PC-3 (cell line): Measurements from ENCODE around the gene GMEB2. TPM values are rescaled to one million over a fixed set of nuclear protein-coding genes. Genes with fewer than 3 reads are reported as not detected.
"Not testable (repeated sequence)": the region's sequence is repeated elsewhere in the genome, so short reads cannot be mapped to it uniquely, and the experiment has no call there.

Experiments used
- ATAC-seq: fragments of 200-7000 bp; cut with Tn5 transposase; 2 replicates; pipeline ENCODE4 v1.9.1; 2020; ENCODE audit warnings: mild to moderate bottlenecking, moderate library complexity
- BruUV-seq: library from RNA; stranded (reverse); fragments of 400-500 nt; replicated peaks from 2 replicates; lab custom pipeline; 2021; lab: Mats Ljungman, UMichigan
- CTCF ChIA-PET: fragments of 300-600 bp; sonication (Branson Sonifier 250); formaldehyde crosslinking; loops from one replicate; lab custom pipeline; 2022; ENCODE audit warnings: antibody characterized with exemption; lab: Charles Lee
- POLR2A ChIA-PET: fragments of 300-600 bp; sonication (Branson Sonifier 250); formaldehyde crosslinking; loops from one replicate; lab custom pipeline; 2022; ENCODE audit warnings: antibody characterized with exemption; ENCODE audit not compliant: unreplicated experiment; lab: Charles Lee
- DNase-seq: peaks from one replicate; pipeline ENCODE4 v3.0.0-alpha.2; 2015
- H2AFZ ChIP-seq: fragments of 300-600 bp; sonication (generic); 2 replicates; pipeline ENCODE4 v1.6.0; 2016; ENCODE audit warnings: antibody characterized with exemption, low read length
- H3F3A ChIP-seq: fragments of 300-600 bp; sonication (generic); one replicate; pipeline ENCODE4 v1.6.0; 2017; ENCODE audit warnings: antibody characterized with exemption, low read length, control low read depth, mild to moderate bottlenecking; ENCODE audit not compliant: unreplicated experiment
- H3K27ac ChIP-seq: fragments of 300-600 bp; sonication (generic); 2 replicates; pipeline ENCODE4 v1.5.1; 2016; ENCODE audit warnings: mild to moderate bottlenecking, low read length
- H3K27me3 ChIP-seq: fragments of 300-600 bp; sonication (generic); 2 replicates; pipeline ENCODE4 v1.6.1; 2016; ENCODE audit warnings: low read length, mixed read lengths
- H3K36me3 ChIP-seq: fragments of 300-600 bp; sonication (generic); 2 replicates; pipeline ENCODE4 v1.6.1; 2016; ENCODE audit warnings: low read depth, mixed run types, low read length, mixed read lengths
- H3K4me1 ChIP-seq: fragments of 300-600 bp; sonication (generic); 2 replicates; pipeline ENCODE4 v1.5.1; 2016; ENCODE audit warnings: low read length; ENCODE audit not compliant: insufficient read depth
- H3K4me2 ChIP-seq: fragments of 300-600 bp; sonication (generic); 2 replicates; pipeline ENCODE4 v1.6.0; 2016; ENCODE audit warnings: low read length
- H3K4me3 ChIP-seq: fragments of 300-600 bp; sonication (generic); 2 replicates; pipeline ENCODE4 v1.5.1; 2016; ENCODE audit warnings: mild to moderate bottlenecking, low read length, mixed read lengths
- H3K79me2 ChIP-seq: fragments of 300-600 bp; sonication (generic); 2 replicates; pipeline ENCODE4 v1.6.1; 2017; ENCODE audit warnings: low read length, mixed read lengths
- H3K9ac ChIP-seq: fragments of 300-600 bp; sonication (generic); 2 replicates; pipeline ENCODE4 v1.6.0; 2016; ENCODE audit warnings: mild to moderate bottlenecking, low read length
- H3K9me2 ChIP-seq: fragments of 300-600 bp; sonication (generic); replicated peaks from 2 replicates; pipeline ENCODE4 v1.6.1; 2016; ENCODE audit warnings: mixed run types, low read length, mixed read lengths
- H3K9me3 ChIP-seq: fragments of 300-600 bp; sonication (generic); 2 replicates; pipeline ENCODE4 v1.6.1; 2016; ENCODE audit warnings: low read length, mixed read lengths
- H4K20me1 ChIP-seq: fragments of 300-600 bp; sonication (generic); 2 replicates; pipeline ENCODE4 v1.6.1; 2016; ENCODE audit warnings: low read length, mixed read lengths
- EZH2 ChIP-seq: fragments of 300-600 bp; sonication (generic); IDR thresholded peaks from one replicate; pipeline ENCODE4 v1.6.1; 2017; ENCODE audit warnings: antibody characterized with exemption, mild to moderate bottlenecking, low read length; ENCODE audit not compliant: unreplicated experiment
- EZH2phosphoT487 ChIP-seq: fragments of 300-600 bp; sonication (generic); IDR thresholded peaks from 2 replicates; pipeline ENCODE4 v1.6.1; 2018; ENCODE audit warnings: mild to moderate bottlenecking, antibody characterized with exemption, low read length, borderline replicate concordance
- intact Hi-C: fragments of 100-400 bp; cut with micrococcal nuclease; formaldehyde crosslinking; loops from 2 replicates; pipeline ENCODE4 v1.9.0; 2023
- total RNA-seq: library from RNA; depleted of rRNA; stranded (reverse); fragments of >200 nt; gene quantifications from 2 replicates; pipeline ENCODE4 v1.2.3, GENCODE V29; 2014
- TF ChIP-seq, protein P1 (sequence below): fragments of 300-600 bp; sonication (generic); conservative IDR thresholded peaks from 2 replicates; pipeline ENCODE4 v1.5.1; 2017; ENCODE audit warnings: antibody characterized with exemption, low read depth, mild to moderate bottlenecking, low read length

GMEB2 gene
- total RNA-seq, 1 experiment from 2014 or later: 13.7 TPM

DNA sequence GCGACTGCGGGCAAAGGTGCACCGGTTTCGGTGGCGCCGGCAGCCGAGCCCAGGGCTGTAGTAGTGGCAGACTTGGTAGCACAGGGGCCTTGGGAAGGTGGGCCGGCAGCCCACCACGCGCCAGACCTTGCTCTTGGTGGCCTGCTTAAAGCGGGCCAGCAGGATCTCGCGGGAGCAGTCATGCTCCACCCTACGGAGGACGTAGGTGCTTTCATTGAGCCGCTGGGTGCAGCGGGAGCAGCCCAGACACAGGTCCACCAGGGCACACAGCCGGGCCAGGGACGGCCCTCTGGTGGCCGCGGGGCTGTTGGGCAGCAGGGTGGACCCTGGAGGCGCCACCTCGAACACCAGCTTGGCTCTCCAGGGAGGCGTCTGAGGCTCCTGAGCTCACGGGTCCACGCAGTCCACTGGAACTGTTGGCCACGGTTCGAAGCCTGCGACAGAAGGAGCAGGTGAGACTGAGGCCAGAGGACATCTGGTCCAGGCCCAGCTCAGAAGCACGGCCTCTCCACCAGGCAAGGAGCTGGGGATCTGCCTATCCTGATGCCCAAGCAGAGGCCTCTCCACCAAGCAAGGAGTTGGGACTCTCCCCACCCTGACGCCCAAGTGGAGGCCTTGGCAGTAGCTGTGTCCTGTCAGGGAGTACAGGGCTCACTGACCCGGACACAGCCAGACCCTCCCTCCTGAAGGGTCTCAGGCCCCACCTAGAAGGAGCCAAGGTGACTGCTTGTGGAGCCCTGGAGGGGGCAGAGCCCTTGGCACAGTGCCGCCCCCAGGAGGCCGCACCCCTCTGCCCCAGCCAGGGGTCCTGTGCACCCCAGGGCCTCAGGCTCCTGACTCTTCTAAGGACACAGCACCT is 53.9 kb downstream of the GMEB2 start:
- H2AFZ ChIP-seq: no peak overlapping the region
- H3K9me3 ChIP-seq: no peaks in the 10 kb centered on the region
- CTCF ChIA-PET: interaction anchor here (1.6 kb wide), 1 partner anchor 35 kb away, joined by 6 read pairs; no protein-coding TSS in a partner anchor
- intact Hi-C loops: no loop called here
- no peak overlapping the region for H3K27ac ChIP-seq
- H3K4me2 ChIP-seq: peak overlapping the region; percentile 93
- H3K9ac ChIP-seq: peak overlapping the region; percentile 68
- POLR2A ChIA-PET: interaction anchor here (0.6 to 1.5 kb wide), 2 partner anchors 69 to 323 kb away, joined by 5 to 15 read pairs; no protein-coding TSS in a partner anchor
- peak; percentile 13 for DNase-seq
- no peaks in the 10 kb centered on the region for H4K20me1 ChIP-seq
- no peaks in the 10 kb centered on the region for H3K36me3 ChIP-seq
- no peak for TF ChIP-seq EZH2phosphoT487
- TF ChIP-seq, protein P1, sequence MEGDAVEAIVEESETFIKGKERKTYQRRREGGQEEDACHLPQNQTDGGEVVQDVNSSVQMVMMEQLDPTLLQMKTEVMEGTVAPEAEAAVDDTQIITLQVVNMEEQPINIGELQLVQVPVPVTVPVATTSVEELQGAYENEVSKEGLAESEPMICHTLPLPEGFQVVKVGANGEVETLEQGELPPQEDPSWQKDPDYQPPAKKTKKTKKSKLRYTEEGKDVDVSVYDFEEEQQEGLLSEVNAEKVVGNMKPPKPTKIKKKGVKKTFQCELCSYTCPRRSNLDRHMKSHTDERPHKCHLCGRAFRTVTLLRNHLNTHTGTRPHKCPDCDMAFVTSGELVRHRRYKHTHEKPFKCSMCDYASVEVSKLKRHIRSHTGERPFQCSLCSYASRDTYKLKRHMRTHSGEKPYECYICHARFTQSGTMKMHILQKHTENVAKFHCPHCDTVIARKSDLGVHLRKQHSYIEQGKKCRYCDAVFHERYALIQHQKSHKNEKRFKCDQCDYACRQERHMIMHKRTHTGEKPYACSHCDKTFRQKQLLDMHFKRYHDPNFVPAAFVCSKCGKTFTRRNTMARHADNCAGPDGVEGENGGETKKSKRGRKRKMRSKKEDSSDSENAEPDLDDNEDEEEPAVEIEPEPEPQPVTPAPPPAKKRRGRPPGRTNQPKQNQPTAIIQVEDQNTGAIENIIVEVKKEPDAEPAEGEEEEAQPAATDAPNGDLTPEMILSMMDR: peak; percentile 38
- H3K9me2 ChIP-seq: no peaks in the 10 kb centered on the region
- peaks cover 18% of the 10 kb centered on the region for H3K4me1 ChIP-seq
- no peaks in the 10 kb centered on the region for H3K27me3 ChIP-seq
- H3F3A ChIP-seq: no peaks in the 10 kb centered on the region
- BruUV-seq: no TSS peak
- H3K79me2 ChIP-seq: peaks cover 12% of the 10 kb centered on the region
- H3K4me3 ChIP-seq: peak overlapping the region; percentile 77
- ATAC-seq: peak; percentile 6; the same call in 1 of the 2 replicates

DNA sequence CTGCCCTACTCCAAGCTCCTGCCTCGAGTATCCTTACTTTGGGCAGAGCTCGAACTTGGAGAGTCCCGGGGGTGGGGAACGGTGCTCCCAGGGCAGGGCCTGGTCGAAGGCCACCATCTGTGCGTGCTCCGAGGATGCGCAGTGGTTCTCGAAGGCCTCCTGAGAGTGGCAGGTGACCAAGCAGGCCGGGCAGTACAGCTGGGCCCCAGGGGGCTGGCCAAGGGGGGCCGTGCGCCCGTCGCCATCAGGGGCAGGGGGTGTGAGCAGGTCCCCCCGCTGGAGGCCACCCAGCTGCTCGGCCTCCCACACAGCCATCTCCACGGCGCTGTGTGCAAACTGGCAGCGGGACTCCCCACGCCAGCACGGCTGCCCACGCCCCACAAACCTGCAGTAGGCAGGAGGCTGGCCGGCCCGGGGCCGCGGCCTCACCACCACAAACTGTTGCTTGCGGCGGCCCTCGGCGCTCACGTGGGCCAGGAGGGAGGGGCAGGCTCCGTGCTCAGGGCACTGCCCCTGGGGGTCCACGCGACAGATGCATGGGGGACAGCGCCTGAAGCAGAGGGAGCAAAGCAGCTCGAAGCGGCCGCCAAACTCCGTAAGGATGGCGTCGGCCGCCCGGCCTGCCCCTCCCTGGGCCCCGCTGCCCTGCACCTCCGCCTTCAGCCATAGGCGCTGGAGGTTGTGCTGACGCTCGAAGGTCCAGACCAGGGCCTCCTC is 54.7 kb downstream of the GMEB2 start:
- H3K4me3 ChIP-seq: no peak overlapping the region
- H2AFZ ChIP-seq: no peak overlapping the region
- no peaks in the 10 kb centered on the region for H3K36me3 ChIP-seq
- H3K4me2 ChIP-seq: no peak overlapping the region
- H3K9ac ChIP-seq: no peak overlapping the region
- H3K9me2 ChIP-seq: no peaks in the 10 kb centered on the region
- TF ChIP-seq EZH2: no peak
- TF ChIP-seq, protein P1: no peak
- no peak for TF ChIP-seq EZH2phosphoT487
- DNase-seq (no peak), ATAC-seq (no peak)
- H3K9me3 ChIP-seq: no peaks in the 10 kb centered on the region
- CTCF ChIA-PET: no interaction called here
- no peak overlapping the region for H3K27ac ChIP-seq
- H3F3A ChIP-seq: no peaks in the 10 kb centered on the region
- H4K20me1 ChIP-seq: no peaks in the 10 kb centered on the region
- BruUV-seq: no TSS peak
- peaks cover 12% of the 10 kb centered on the region for H3K79me2 ChIP-seq
- POLR2A ChIA-PET: interaction anchor here (0.6 kb wide), 1 partner anchor 324 kb away, joined by 5 read pairs; no protein-coding TSS in a partner anchor
- intact Hi-C loops: no loop called here
- peaks cover 18% of the 10 kb centered on the region for H3K4me1 ChIP-seq
- H3K27me3 ChIP-seq: no peaks in the 10 kb centered on the region

DNA sequence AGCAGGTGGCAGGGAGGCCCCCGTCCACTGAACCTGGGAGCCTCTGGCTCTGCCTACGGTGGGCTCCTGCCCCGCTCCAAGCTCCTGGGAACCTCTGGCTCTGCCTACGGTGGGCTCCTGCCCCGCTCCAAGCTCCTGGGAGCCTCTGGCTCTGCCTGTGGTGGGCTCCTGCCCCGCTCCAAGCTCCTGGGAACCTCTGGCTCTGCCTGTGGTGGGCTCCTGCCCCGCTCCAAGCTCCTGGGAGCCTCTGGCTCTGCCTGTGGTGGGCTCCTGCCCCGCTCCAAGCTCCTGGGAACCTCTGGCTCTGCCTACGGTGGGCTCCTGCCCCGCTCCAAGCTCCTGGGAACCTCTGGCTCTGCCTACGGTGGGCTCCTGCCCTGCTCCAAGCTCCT is 55.8 kb downstream of the GMEB2 start:
- H3K4me3 ChIP-seq, H3K4me2 ChIP-seq, H4K20me1 ChIP-seq, H3K9me3 ChIP-seq, H2AFZ ChIP-seq, CTCF ChIA-PET, H3K27me3 ChIP-seq, H3K27ac ChIP-seq, H3K9me2 ChIP-seq, H3F3A ChIP-seq, H3K36me3 ChIP-seq, DNase-seq, ATAC-seq, intact Hi-C loops, POLR2A ChIA-PET, BruUV-seq, H3K9ac ChIP-seq: not testable (repeated sequence)
- Histone ChIP-seq H3K79me2 (peaks cover 12% of the 10 kb centered on the region), H3K4me1 (peaks cover 18% of the 10 kb centered on the region)
